ENCODE measurements around the gene RANBP17. TPM values are rescaled to one million over a fixed set of nuclear protein-coding genes. Genes with fewer than 3 reads are reported as not detected.
"Not testable (repeated sequence)": the region's sequence is repeated elsewhere in the genome, so short reads cannot be mapped to it uniquely, and the experiment has no call there.

Gene RANBP17
- total and polyA plus RNA-seq, 12 donors, result 0.55 to 12.9 (median 5.9) TPM

DNA sequence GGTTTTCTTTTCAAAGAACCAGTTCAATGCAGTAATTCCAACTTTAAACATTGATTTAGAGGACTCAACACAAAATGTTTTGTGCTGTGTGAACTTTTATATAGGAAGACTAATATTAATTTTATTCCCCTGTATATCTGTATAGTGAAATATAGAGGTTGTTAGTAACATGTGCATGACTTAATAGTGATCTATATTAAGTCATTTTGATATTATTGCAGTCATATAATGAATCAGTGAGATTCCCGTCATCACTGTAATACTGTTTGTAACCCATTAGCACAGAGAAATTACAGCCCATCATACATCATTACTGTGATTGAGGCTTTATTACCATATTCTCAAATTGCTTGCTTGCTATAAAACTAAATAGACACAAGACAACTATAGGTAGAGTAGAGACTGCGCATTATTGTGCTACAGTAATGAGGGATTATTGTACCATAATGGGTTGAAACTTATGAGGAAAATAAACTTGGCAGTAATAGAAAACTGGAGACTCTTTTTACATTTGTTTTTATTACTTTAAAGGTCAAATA is 170.7 kb downstream of the RANBP17 start:
- H3K27me3 ChIP-seq, result no peaks in the 10 kb centered on the region
- no peaks in the 10 kb centered on the region for H3K4me1 ChIP-seq
- DNase-seq, result no peak
- peaks cover 0 to 10% (median 0%) of the 10 kb centered on the region in 9 donors for H3K36me3 ChIP-seq
- no peaks in the 10 kb centered on the region for H3K9me3 ChIP-seq
- TF ChIP-seq, protein P1, sequence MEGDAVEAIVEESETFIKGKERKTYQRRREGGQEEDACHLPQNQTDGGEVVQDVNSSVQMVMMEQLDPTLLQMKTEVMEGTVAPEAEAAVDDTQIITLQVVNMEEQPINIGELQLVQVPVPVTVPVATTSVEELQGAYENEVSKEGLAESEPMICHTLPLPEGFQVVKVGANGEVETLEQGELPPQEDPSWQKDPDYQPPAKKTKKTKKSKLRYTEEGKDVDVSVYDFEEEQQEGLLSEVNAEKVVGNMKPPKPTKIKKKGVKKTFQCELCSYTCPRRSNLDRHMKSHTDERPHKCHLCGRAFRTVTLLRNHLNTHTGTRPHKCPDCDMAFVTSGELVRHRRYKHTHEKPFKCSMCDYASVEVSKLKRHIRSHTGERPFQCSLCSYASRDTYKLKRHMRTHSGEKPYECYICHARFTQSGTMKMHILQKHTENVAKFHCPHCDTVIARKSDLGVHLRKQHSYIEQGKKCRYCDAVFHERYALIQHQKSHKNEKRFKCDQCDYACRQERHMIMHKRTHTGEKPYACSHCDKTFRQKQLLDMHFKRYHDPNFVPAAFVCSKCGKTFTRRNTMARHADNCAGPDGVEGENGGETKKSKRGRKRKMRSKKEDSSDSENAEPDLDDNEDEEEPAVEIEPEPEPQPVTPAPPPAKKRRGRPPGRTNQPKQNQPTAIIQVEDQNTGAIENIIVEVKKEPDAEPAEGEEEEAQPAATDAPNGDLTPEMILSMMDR (IDR thresholded peaks at IDR 0.05), result no peak
- no peak for ATAC-seq
- intact Hi-C loops (cut with DNase I), result no loop called here
- H3K4me3 ChIP-seq, result no peak overlapping the region
- WGBS, 2 donors, result 96 to 98% methylated on average over 2 of the region's 2 CpGs
- no peak overlapping the region for H3K27ac ChIP-seq

GRCh38 chr5:171041893-171042292 is 180.1 kb downstream of the RANBP17 start:
- intact Hi-C loops (cut with DNase I); H3K27me3 ChIP-seq; ATAC-seq; H3K36me3 ChIP-seq; DNase-seq; H3K9me3 ChIP-seq; H3K4me3 ChIP-seq; H3K4me1 ChIP-seq; H3K27ac ChIP-seq: not testable (repeated sequence)
- WGBS, 2 donors, result 98 to 100% methylated on average over 2 of the region's 2 CpGs

DNA sequence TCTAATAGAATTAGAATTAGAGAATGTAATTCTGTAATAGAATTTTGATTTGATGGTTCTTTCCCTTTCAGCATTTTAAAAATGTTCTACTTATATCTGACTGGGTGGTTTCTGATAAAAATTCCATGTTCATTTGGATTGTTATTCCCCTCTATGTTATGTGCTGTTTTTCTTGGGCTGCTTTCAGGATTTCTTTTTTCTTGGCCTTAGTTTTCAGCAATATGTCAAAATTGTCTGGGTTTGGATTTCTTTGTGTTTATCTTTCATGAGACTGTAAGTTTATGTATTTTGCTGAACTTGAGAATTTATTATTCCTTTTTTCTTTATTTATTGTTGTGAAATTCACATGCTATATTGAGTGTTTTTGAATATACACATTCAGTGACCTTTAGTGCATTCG is 189.1 kb downstream of the RANBP17 start:
- intact Hi-C loops (cut with DNase I), result no loop called here

GRCh38 chr5:171055875-171056454 is 194.1 kb downstream of the RANBP17 start:
- Histone ChIP-seq H3K36me3 (peaks cover 0 to 9% (median 0%) of the 10 kb centered on the region in 9 donors), H3K9me3 (peaks cover 0 to 32% (median 14%) of the 10 kb centered on the region in 11 donors), H3K27ac (no peak overlapping the region), H3K27me3 (no peaks in the 10 kb centered on the region), H3K4me1 (no peaks in the 10 kb centered on the region), H3K4me3 (no peak overlapping the region)
- DNase-seq (no peak), ATAC-seq (no peak)
- WGBS, 2 donors, result 96 to 99% methylated on average over 3 of the region's 3 CpGs
- intact Hi-C loops (cut with DNase I), result no loop called here
- TF ChIP-seq, protein P1 (IDR thresholded peaks at IDR 0.05), result no peak

More for the DNA sequence above, 189.1 kb downstream of the RANBP17 start:
- H3K4me1 ChIP-seq, result no peaks in the 10 kb centered on the region
- H3K4me3 ChIP-seq, result no peak overlapping the region
- TF ChIP-seq, protein P1 (IDR thresholded peaks at IDR 0.05), result no peak
- H3K36me3 ChIP-seq, result no peaks in the 10 kb centered on the region
- no peak overlapping the region for H3K27ac ChIP-seq
- H3K9me3 ChIP-seq, result peaks cover 0 to 19% (median 10%) of the 10 kb centered on the region in 11 donors
- ATAC-seq (no peak), DNase-seq (no peak)
- WGBS, 2 donors, result 93 to 94% methylated on average over 1 of the region's 1 CpG
- no peaks in the 10 kb centered on the region for H3K27me3 ChIP-seq

DNA sequence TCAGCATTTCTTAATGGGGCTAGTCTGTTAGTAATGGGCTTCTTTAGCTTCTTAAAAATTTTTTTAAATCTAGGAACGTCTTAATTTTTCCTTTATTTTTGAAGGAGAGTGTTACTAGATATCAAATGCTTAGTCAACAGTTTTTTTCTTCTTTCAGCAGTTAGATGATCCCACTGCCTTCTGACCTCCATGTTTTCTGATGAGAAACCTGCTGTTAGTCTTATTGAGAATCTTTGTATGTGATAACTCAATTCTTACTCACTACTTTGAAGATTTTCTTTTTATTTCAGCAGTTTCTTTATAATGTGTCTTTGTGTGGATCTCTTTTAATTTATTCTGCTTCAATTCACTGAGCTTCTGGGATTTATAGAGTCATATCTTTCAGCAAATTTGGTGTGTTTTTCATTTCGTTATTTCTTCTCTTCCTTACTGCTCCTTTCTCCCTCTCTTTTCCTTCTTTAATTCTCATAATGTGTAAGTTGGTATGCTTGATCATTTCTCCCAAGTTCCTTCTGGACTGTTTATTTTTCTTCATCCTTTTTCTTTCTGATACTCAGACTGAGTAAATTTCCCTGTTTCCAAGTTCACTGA is 205.8 kb downstream of the RANBP17 start:
- intact Hi-C loops (cut with DNase I), result no loop called here
- 93 to 97% methylated on average over 2 of the region's 2 CpGs for WGBS, 2 donors
- peaks cover 0 to 56% (median 20%) of the 10 kb centered on the region in 11 donors for H3K9me3 ChIP-seq

More for the DNA sequence above, 205.8 kb downstream of the RANBP17 start:
- Histone ChIP-seq H3K27me3 (no peaks in the 10 kb centered on the region), H3K27ac (no peak overlapping the region), H3K4me1 (no peaks in the 10 kb centered on the region), H3K36me3 (peaks cover 0 to 9% (median 0%) of the 10 kb centered on the region in 9 donors), H3K4me3 (no peak overlapping the region)
- no peak for ATAC-seq
- DNase-seq, result no peak
- TF ChIP-seq, protein P1 (IDR thresholded peaks at IDR 0.05), result no peak
